GM10266 (cell line): ENCODE data around the gene PRAC1.

Experiments used
- DNase-seq: peaks from one replicate; pipeline ENCODE4 v3.0.0; 2012; ENCODE audit errors: extremely low spot score
- CTCF ChIP-seq: IDR thresholded peaks from 2 replicates; pipeline ENCODE4 v1.5.1; 2012; ENCODE audit warnings: mild to moderate bottlenecking, low read depth; ENCODE audit not compliant: control insufficient read depth, insufficient read depth; ENCODE audit errors: missing control alignments

PRAC1 gene

GRCh38 chr17:48722201-48722907, at the start of gene PRAC1:
TSS of gene PRAC1 (minus strand) at chr17:48722518. CDS start at chr17:48722392, 126 bp downstream.
- no peak for TF ChIP-seq CTCF
- DNase-seq, result no peak

DNA sequence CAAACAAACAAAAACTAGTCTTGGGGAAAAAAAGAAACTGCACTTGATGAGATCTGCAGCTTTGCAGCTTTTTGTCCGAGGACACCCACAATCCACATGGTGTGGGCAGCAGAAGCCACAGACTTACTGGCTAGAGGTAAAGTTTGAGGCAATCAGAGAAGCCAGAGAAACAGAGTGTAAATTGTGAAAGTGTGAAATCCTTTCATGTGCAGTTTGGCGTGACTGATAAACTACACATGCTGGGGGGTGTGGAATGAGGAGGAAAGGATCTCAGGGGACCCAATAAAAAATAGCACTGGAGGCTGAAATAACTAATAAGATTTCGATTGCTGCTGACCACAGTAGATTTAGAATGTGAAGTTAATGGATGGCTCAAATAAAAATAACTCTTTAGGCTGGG, 48.6 kb upstream of the PRAC1 start:
- no peak for DNase-seq
- no peak for TF ChIP-seq CTCF

DNA sequence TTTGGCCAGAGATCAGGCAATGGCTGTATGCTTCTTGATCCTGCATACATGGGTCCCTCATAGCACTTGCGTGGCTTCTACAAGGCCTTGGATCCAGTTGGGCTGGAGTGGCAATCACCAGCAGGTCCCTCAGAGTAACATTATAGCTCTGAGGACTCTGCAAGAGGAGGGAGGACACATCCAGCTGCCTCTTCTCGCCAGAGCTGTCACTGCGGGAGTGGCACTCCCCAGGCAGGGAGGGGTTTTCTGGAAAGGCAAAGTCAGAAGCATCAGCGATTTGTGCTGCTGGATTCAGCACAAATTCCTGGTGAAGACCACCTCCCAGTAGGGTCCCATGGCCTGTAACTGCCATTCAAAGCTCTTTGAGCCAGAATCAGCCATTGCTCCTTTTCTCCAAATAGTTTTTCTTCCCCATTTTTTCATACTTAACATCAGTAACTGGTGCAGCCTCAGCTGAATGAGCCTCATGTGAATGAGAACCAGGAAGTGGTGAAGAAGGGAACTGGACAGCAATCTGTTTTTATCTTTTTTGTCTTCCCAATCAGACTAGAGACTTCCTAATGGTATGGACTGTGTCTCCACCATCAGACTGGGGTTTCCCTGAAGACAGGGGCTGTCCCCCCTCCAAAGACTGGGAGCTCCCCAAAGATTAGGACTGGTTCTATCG, 46.8 kb upstream of the PRAC1 start:
- no peak for DNase-seq
- no peak for TF ChIP-seq CTCF

DNA sequence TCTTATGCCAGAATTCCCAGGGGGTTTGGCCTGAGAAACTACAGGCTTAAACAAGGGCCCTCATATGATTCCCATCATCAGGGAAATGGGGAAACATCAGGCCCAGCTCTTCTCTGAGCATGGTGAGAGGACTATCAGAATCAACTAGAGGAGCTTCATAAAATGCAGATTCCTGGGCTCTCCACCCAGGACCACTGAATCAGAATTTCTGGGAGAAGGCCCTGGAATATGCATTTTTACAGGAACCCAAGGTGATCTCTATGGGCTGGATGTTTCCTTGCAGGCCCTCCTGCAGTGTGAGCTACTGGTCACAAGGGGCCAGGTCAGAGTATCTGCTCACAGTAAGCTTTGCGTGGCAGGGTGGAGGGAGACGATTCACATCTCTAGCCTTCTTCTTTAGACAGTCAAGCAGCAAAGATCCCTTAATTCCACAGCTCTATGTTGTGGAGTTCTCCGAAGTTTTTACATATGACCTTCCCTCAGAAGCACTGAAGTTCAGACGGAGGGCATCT, 45.0 kb upstream of the PRAC1 start:
- TF ChIP-seq CTCF, result no peak
- peak; percentile 2 for DNase-seq

DNA sequence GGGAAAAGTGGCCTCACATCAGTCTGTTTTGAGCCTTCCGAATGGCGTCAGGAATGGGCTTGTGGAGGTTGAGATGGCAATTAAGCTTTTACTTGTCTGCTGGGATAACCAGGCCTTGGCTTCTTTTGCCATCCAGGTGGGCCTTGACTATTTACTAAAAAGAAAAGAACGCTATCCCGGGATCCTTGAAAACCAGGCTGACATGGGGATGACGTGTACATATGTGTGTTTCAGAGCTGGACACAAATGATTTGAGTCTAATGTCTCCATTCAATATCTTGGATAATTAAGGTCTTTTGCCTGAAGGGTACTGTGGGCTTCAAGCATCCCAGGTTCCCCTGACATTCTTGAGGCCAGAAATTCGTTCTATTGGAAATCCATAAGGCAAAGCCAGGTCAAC, 38.8 kb upstream of the PRAC1 start:
- TF ChIP-seq CTCF, result no peak
- no peak for DNase-seq

DNA sequence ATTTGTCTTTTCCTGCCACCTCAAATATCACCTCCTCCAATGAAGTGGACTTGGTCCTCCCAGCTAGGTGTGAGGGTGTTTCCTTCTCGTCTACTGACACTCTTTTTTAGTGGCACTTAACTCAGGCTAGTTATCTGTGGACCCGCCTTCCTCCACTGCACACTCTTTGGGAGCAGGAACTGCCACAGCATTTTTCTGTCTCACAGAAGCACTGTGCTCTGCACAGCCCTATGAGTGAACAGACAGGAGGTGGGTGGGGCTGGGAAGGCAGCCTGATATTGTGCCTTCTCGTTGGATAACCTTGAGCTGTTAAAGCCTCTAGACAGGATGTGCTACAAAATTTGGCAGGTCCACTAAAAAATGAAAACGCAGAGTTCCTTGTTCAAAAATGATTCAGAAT, 38.1 kb upstream of the PRAC1 start:
- TF ChIP-seq CTCF, result no peak
- no peak for DNase-seq

DNA sequence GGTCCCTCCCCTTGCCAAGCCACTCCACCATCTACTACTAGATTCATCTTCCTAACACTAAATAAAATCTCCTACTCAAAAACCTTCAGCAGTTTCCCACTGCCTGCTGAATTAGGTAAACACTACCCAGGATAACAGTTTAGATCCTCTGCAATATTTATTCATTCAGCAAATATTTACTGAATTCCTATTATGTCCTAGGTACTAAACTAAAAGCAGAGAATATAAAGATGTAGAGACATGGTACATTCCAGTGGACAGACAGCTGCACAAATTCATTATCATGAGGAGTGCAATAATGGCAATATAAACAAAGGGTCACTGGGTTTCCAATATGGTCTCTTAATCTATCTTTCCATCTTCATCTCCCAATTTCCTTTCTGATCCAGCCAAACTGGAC, 37.0 kb upstream of the PRAC1 start:
- DNase-seq, result no peak
- no peak for TF ChIP-seq CTCF
